Natural killer cell (primary cell): ENCODE results near the gene MISP. TPM values are rescaled to one million over a fixed set of nuclear protein-coding genes. Genes with fewer than 3 reads are reported as not detected.
A peak's percentile ranks its signal among the peaks of the same experiment; 100 is the strongest.

Experiments used
- ATAC-seq, 3 donors: fragments of 150-1000 bp in 2 of 3; fragments of 200-7000 bp in 1 of 3; cut with Tn5 transposase; 1 replicate in 1 of 3; 2 replicates in 2 of 3; pipeline ENCODE4 v1.10.0; 2021; ENCODE audit warnings: mild to moderate bottlenecking in 2 of 3, moderate library complexity in 2 of 3
- DNase-seq, 2 donors: peaks; one replicate each; pipeline versions ENCODE4 v3.0.0 to v3.0.0-alpha.2; 2013 to 2021; ENCODE audit warnings: mixed read lengths in 1 of 2
- H3K27ac ChIP-seq: one replicate; pipeline ENCODE4 v1.5.1; 2013; ENCODE audit warnings: mild to moderate bottlenecking, low read length
- H3K27me3 ChIP-seq: one replicate; pipeline ENCODE4 v1.6.1; 2013; ENCODE audit warnings: low read length; ENCODE audit not compliant: control insufficient read depth, insufficient read depth
- H3K36me3 ChIP-seq: one replicate; pipeline ENCODE4 v1.6.1; 2013; ENCODE audit warnings: low read length; ENCODE audit not compliant: control insufficient read depth, insufficient read depth
- H3K4me1 ChIP-seq: one replicate; pipeline ENCODE4 v1.6.1; 2013; ENCODE audit warnings: low read length; ENCODE audit not compliant: control insufficient read depth, insufficient read depth
- H3K4me3 ChIP-seq: one replicate; pipeline ENCODE4 v1.5.1; 2013; ENCODE audit warnings: low read length
- H3K9me3 ChIP-seq: one replicate; pipeline ENCODE4 v1.6.1; 2013; ENCODE audit warnings: low read length; ENCODE audit not compliant: control insufficient read depth, insufficient read depth
- H3K27ac Mint-ChIP-seq, 2 donors: one replicate each; pipeline ENCODE4 v1.8.0; 2022; ENCODE audit warnings: mild to moderate bottlenecking in 2 of 2, mixed read lengths in 2 of 2, moderate library complexity in 1 of 2
- H3K27me3 Mint-ChIP-seq, 2 donors: one replicate each; pipeline ENCODE4 v1.8.0; 2022; ENCODE audit warnings: low read depth in 2 of 2, mixed read lengths in 2 of 2
- H3K36me3 Mint-ChIP-seq: one replicate; pipeline ENCODE4 v1.8.0; 2022; ENCODE audit warnings: mixed read lengths
- H3K4me1 Mint-ChIP-seq, 2 donors: one replicate each; pipeline ENCODE4 v1.8.0; 2022; ENCODE audit warnings: mixed read lengths in 2 of 2
- H3K4me3 Mint-ChIP-seq: one replicate; pipeline ENCODE4 v1.8.0; 2022; ENCODE audit warnings: mild to moderate bottlenecking, moderate library complexity, mixed read lengths
- H3K9me3 Mint-ChIP-seq, 2 donors: one replicate each; pipeline ENCODE4 v1.8.0; 2022; ENCODE audit warnings: mixed read lengths in 2 of 2
- CTCF ChIP-seq: fragments of 200-600 bp; IDR thresholded peaks from one replicate; pipeline ENCODE4 v1.8.0; 2022; ENCODE audit warnings: antibody characterized with exemption
- WGBS: methylation state at CpG from one replicate; pipeline ENCODE4 v1.1.7; 2013; ENCODE audit warnings: missing lambda C conversion rate; ENCODE audit not compliant: insufficient coverage; 5-methylcytosine and 5-hydroxymethylcytosine counted together
- intact Hi-C: fragments of 100-400 bp; cut with micrococcal nuclease; formaldehyde crosslinking; loops from one replicate; pipeline ENCODE4 v1.14.2; 2022
- total RNA-seq, 4 donors: library from RNA; stranded (reverse); fragments of 120-200 nt in 1 of 4; gene quantifications; one replicate each; pipeline versions ENCODE4 v1.2.3 to v1.2.4, GENCODE V29; 2013 to 2022

MISP gene
- total RNA-seq, 3 donors from 2014 or later (not counting 1 experiment from before 2014, with no cell fraction given) = not detected

GRCh38 chr19:810883-811489 lies 60.1 kb downstream of the MISP start:
- no peaks in the 10 kb centered on the region for H3K4me1 ChIP-seq
- no peaks in the 10 kb centered on the region for H3K9me3 Mint-ChIP-seq
- DNase-seq (no peak), ATAC-seq (no peak)
- WGBS = 91% methylated on average over 25 of the region's 25 CpGs
- peaks cover 8% of the 10 kb centered on the region for H3K36me3 Mint-ChIP-seq
- peaks cover 6 to 10% of the 10 kb centered on the region in 2 donors for H3K4me1 Mint-ChIP-seq
- H3K27me3 ChIP-seq = no peaks in the 10 kb centered on the region
- H3K27me3 Mint-ChIP-seq = no peaks in the 10 kb centered on the region
- peak overlapping the region in 1 of 2 donors; percentile 64 for H3K27ac Mint-ChIP-seq
- peaks cover 54% of the 10 kb centered on the region for H3K36me3 ChIP-seq
- intact Hi-C loops = no loop called here
- TF ChIP-seq CTCF = no peak
- no peaks in the 10 kb centered on the region for H3K9me3 ChIP-seq
- H3K4me3 ChIP-seq = no peak overlapping the region
- no peak overlapping the region for H3K4me3 Mint-ChIP-seq
- H3K27ac ChIP-seq = no peak overlapping the region

GRCh38 chr19:811506-812048 lies 60.7 kb downstream of the MISP start:
- no peaks in the 10 kb centered on the region for H3K27me3 ChIP-seq
- H3K36me3 ChIP-seq = peaks cover 52% of the 10 kb centered on the region
- peak overlapping the region in 1 of 2 donors; percentile 64 for H3K27ac Mint-ChIP-seq
- H3K36me3 Mint-ChIP-seq = peaks cover 8% of the 10 kb centered on the region
- intact Hi-C loops = no loop called here
- no peaks in the 10 kb centered on the region for H3K27me3 Mint-ChIP-seq
- 95% methylated on average over 19 of the region's 20 CpGs for WGBS
- no peak overlapping the region for H3K27ac ChIP-seq
- TF ChIP-seq CTCF = no peak
- no peak for DNase-seq
- H3K4me3 ChIP-seq = no peak overlapping the region
- peaks cover 6 to 14% of the 10 kb centered on the region in 2 donors for H3K4me1 Mint-ChIP-seq
- peaks cover 0 to 3% of the 10 kb centered on the region in 2 donors for H3K9me3 Mint-ChIP-seq
- H3K4me1 ChIP-seq = no peaks in the 10 kb centered on the region
- H3K4me3 Mint-ChIP-seq = peak overlapping the region; percentile 1
- ATAC-seq = no peak
- no peaks in the 10 kb centered on the region for H3K9me3 ChIP-seq

- peak overlapping the region in 1 of 2 donors; percentile 64 for H3K27ac Mint-ChIP-seq
- Histone ChIP-seq H3K27me3 (no peaks in the 10 kb centered on the region), H3K36me3 (peaks cover 46% of the 10 kb centered on the region), H3K4me1 (no peaks in the 10 kb centered on the region), H3K9me3 (no peaks in the 10 kb centered on the region), H3K27ac (no peak overlapping the region), H3K4me3 (no peak overlapping the region)
- WGBS = 96% methylated on average over 80 of the region's 80 CpGs
- H3K4me1 Mint-ChIP-seq = peaks cover 6 to 19% of the 10 kb centered on the region in 2 donors
- ATAC-seq = peak in 1 of 3 donors; percentile 3
- H3K27me3 Mint-ChIP-seq = no peaks in the 10 kb centered on the region
- peaks cover 0 to 4% of the 10 kb centered on the region in 2 donors for H3K9me3 Mint-ChIP-seq
- H3K4me3 Mint-ChIP-seq = peak overlapping the region; percentile 1
- intact Hi-C loops = no loop called here
- peak in 1 of 2 donors; percentile 31 for DNase-seq
- TF ChIP-seq CTCF = no peak
- H3K36me3 Mint-ChIP-seq = peaks cover 7% of the 10 kb centered on the region
Measured at GRCh38 chr19:812049-812746, 61.3 kb downstream of the MISP start.
